Adrenal gland (tissue), 5 donors: ENCODE measurements around the gene PHB1.

Experiments used
- POLR2A ChIP-seq, 2 donors: fragments of 450-650 bp; IDR thresholded peaks; one replicate each; pipeline ENCODE4 v1.6.1; 2017; ENCODE audit warnings: antibody characterized with exemption in 2 of 2, mild to moderate bottlenecking in 2 of 2, moderate library complexity in 1 of 2
- TF ChIP-seq, protein P1 (sequence below), 6 experiments: fragments of 450-650 bp in 4 of 6; fragments of 200-600 bp in 2 of 6; sonication (generic) in 1 of 6; IDR thresholded peaks; 1 replicate in 5 of 6; 2 replicates in 1 of 6; pipeline versions ENCODE4 v1.5.1 to v1.8.0; 2016 to 2021; ENCODE audit warnings: antibody characterized with exemption in 6 of 6, mild to moderate bottlenecking in 2 of 6, moderate library complexity in 1 of 6
- donor health status: DM: no; HTN: no; CAD: no.

- TF ChIP-seq, protein P1, sequence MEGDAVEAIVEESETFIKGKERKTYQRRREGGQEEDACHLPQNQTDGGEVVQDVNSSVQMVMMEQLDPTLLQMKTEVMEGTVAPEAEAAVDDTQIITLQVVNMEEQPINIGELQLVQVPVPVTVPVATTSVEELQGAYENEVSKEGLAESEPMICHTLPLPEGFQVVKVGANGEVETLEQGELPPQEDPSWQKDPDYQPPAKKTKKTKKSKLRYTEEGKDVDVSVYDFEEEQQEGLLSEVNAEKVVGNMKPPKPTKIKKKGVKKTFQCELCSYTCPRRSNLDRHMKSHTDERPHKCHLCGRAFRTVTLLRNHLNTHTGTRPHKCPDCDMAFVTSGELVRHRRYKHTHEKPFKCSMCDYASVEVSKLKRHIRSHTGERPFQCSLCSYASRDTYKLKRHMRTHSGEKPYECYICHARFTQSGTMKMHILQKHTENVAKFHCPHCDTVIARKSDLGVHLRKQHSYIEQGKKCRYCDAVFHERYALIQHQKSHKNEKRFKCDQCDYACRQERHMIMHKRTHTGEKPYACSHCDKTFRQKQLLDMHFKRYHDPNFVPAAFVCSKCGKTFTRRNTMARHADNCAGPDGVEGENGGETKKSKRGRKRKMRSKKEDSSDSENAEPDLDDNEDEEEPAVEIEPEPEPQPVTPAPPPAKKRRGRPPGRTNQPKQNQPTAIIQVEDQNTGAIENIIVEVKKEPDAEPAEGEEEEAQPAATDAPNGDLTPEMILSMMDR (IDR thresholded peaks at IDR 0.05) = no peak
- no peak for TF ChIP-seq POLR2A (IDR thresholded peaks at IDR 0.05)
Observed at GRCh38 chr17:49404906-49405305, 9.8 kb downstream of the PHB1 start.
